ENCODE results near the gene SYVN1. TPM values are rescaled to one million over a fixed set of nuclear protein-coding genes. Genes with fewer than 3 reads are reported as not detected.

The SYVN1 gene
- total RNA-seq (2022), result 68.5 and 76.7 TPM in 2 replicates
- Bru-seq, nascent RNA, result percentile 68 among the genes with signal in this experiment
- BruChase-seq, experiment 1, labeled RNA remaining after a 6-hour chase, result percentile 93 among the genes with signal in this experiment
- percentile 90 among the genes with signal in this experiment for BruChase-seq, experiment 2, labeled RNA remaining after a 2-hour chase
- long read RNA-seq, partial matches to known transcripts, result 10 of 26 reads
- long read RNA-seq, other reads (novel, unspliced or antisense), result 12 of 26 reads

GRCh38 chr11:65134240-65134951 lies at the start of gene SYVN1:
TSS of gene SYVN1 (minus strand) at chr11:65134519. CDS start at chr11:65133601, 918 bp downstream.
- Mint-ChIP-seq H3K9me3 (ENCODE audit: low read depth, unreplicated experiment) (no peaks in the 10 kb centered on the region), H3K27me3 (ENCODE audit: unreplicated experiment) (no peaks in the 10 kb centered on the region), H3K27ac (ENCODE audit: unreplicated experiment) (peak within 1 kb of the TSS; percentile 100), H3K4me3 (ENCODE audit: low read depth, unreplicated experiment) (peak within 1 kb of the TSS; percentile 99), H3K36me3 (ENCODE audit: insufficient read depth, unreplicated experiment) (peaks cover 63% of the 10 kb centered on the region), H3K4me1 (ENCODE audit: low read depth, unreplicated experiment) (peaks cover 28% of the 10 kb centered on the region)
- no TSS peak for BruUV-seq (replicated peaks)
- peak; percentile 91 for DNase-seq
- intact Hi-C loops (cut with micrococcal nuclease; ENCODE audit: unreplicated experiment), result loop anchor here (2.0 kb wide), 1 partner anchor 16 kb away; no protein-coding TSS in a partner anchor
- CTCF ChIA-PET, result interaction anchor here (0.5 to 3.4 kb wide), 5 partner anchors 13 to 358 kb away, joined by 3 to 27 read pairs (median 4); partner anchors contain the start of genes CAPN1, FAU and MRPL49
- no peak for TF ChIP-seq CTCF (IDR thresholded peaks at IDR 0.05; ENCODE audit: unreplicated experiment)

- H3K4me3 Mint-ChIP-seq (ENCODE audit: low read depth, unreplicated experiment), result peak overlapping the region; percentile 89
- no TSS peak for BruUV-seq (replicated peaks)
- peaks cover 19% of the 10 kb centered on the region for H3K4me1 Mint-ChIP-seq (ENCODE audit: low read depth, unreplicated experiment)
- intact Hi-C loops (cut with micrococcal nuclease; ENCODE audit: unreplicated experiment), result loop anchor here (5.0 kb wide), 2 partner anchors 46 to 71 kb away; partner anchors contain the start of gene TM7SF2
- H3K27me3 Mint-ChIP-seq (ENCODE audit: unreplicated experiment), result no peaks in the 10 kb centered on the region
- no peak for TF ChIP-seq CTCF (IDR thresholded peaks at IDR 0.05; ENCODE audit: unreplicated experiment)
- peaks cover 71% of the 10 kb centered on the region for H3K36me3 Mint-ChIP-seq (ENCODE audit: insufficient read depth, unreplicated experiment)
- peak; percentile 69 for DNase-seq
- CTCF ChIA-PET, result interaction anchor here (0.8 to 3.6 kb wide), 5 partner anchors 49 to 396 kb away, joined by 3 to 27 read pairs (median 3); partner anchors contain the start of genes CDC42BPG, SYVN1 and TM7SF2
- no peaks in the 10 kb centered on the region for H3K9me3 Mint-ChIP-seq (ENCODE audit: low read depth, unreplicated experiment)
- peak overlapping the region; percentile 77 for H3K27ac Mint-ChIP-seq (ENCODE audit: unreplicated experiment)
These were observed 49.0 kb upstream of the SYVN1 start for GRCh38 chr11:65183201-65183891.

GRCh38 chr11:65182258-65183170 lies 48.2 kb upstream of the SYVN1 start:
- H3K27me3 Mint-ChIP-seq (ENCODE audit: unreplicated experiment), result no peaks in the 10 kb centered on the region
- CTCF ChIA-PET, result interaction anchor here (0.7 to 3.6 kb wide), 9 partner anchors 12 to 395 kb away, joined by 3 to 27 read pairs (median 4); partner anchors contain the start of genes CDC42BPG, CDC42EP2, FAU and MRPL49
- peak; percentile 61 for DNase-seq
- BruUV-seq (replicated peaks), result no TSS peak
- H3K27ac Mint-ChIP-seq (ENCODE audit: unreplicated experiment), result peak overlapping the region; percentile 50
- TF ChIP-seq CTCF (IDR thresholded peaks at IDR 0.05; ENCODE audit: unreplicated experiment), result no peak
- peaks cover 19% of the 10 kb centered on the region for H3K4me1 Mint-ChIP-seq (ENCODE audit: low read depth, unreplicated experiment)
- H3K9me3 Mint-ChIP-seq (ENCODE audit: low read depth, unreplicated experiment), result no peaks in the 10 kb centered on the region
- peak overlapping the region; percentile 89 for H3K4me3 Mint-ChIP-seq (ENCODE audit: low read depth, unreplicated experiment)
- H3K36me3 Mint-ChIP-seq (ENCODE audit: insufficient read depth, unreplicated experiment), result peaks cover 63% of the 10 kb centered on the region
- intact Hi-C loops (cut with micrococcal nuclease; ENCODE audit: unreplicated experiment), result loop anchor here (5.0 kb wide), 2 partner anchors 45 to 70 kb away; partner anchors contain the start of gene TM7SF2

All from Calu3 (cell line).